RPMI8226 (cell line): ENCODE results near the gene LILRB4.
"Not testable (repeated sequence)": the region's sequence is repeated elsewhere in the genome, so short reads cannot be mapped to it uniquely, and the experiment has no call there.

ENCODE experiments used
- DNase-seq: peaks from one replicate; pipeline ENCODE4 v3.0.0-alpha.2; 2015

LILRB4 gene

GRCh38 chr19:54662730-54663129, at the start of gene LILRB4:
TSS of gene LILRB4 (plus strand) at chr19:54662985. CDS start at chr19:54663034, 49 bp downstream.
- DNase-seq = peak; percentile 45

GRCh38 chr19:54614726-54615125, 48.1 kb upstream of the LILRB4 start:
- peak; percentile 31 for DNase-seq

- DNase-seq = no peak
Measured at GRCh38 chr19:54616057-54616456, 46.7 kb upstream of the LILRB4 start.

- DNase-seq = no peak
Measured at GRCh38 chr19:54616821-54617560, 45.8 kb upstream of the LILRB4 start.

- DNase-seq = no peak
Measured at GRCh38 chr19:54620464-54620863, 42.3 kb upstream of the LILRB4 start.

GRCh38 chr19:54622431-54622830, 40.4 kb upstream of the LILRB4 start:
- no peak for DNase-seq

- DNase-seq = peak; percentile 24
Measured at GRCh38 chr19:54624234-54624633, 38.6 kb upstream of the LILRB4 start.

GRCh38 chr19:54624934-54625730, 37.7 kb upstream of the LILRB4 start:
- DNase-seq = peak; percentile 64

- DNase-seq = no peak
Measured at GRCh38 chr19:54626757-54627156, 36.0 kb upstream of the LILRB4 start.

GRCh38 chr19:54627912-54628311, 34.9 kb upstream of the LILRB4 start:
- not testable (repeated sequence) for DNase-seq

GRCh38 chr19:54630262-54630661, 32.5 kb upstream of the LILRB4 start, which contains the start of gene LILRB1:
TSS of gene LILRB1 (plus strand) at chr19:54630484. CDS start at chr19:54631074, 590 bp downstream.
- peak; percentile 33 for DNase-seq

GRCh38 chr19:54630782-54631181, 32.0 kb upstream of the LILRB4 start:
- no peak for DNase-seq

- DNase-seq = not testable (repeated sequence)
Measured at GRCh38 chr19:54631489-54632337, 31.1 kb upstream of the LILRB4 start.

- not testable (repeated sequence) for DNase-seq
Measured at GRCh38 chr19:54632517-54632916, 30.3 kb upstream of the LILRB4 start.

GRCh38 chr19:54633401-54633800, 29.4 kb upstream of the LILRB4 start:
- DNase-seq = no peak

- DNase-seq = not testable (repeated sequence)
Measured at GRCh38 chr19:54636081-54636480, 26.7 kb upstream of the LILRB4 start.

GRCh38 chr19:54638683-54639082, 24.1 kb upstream of the LILRB4 start:
- DNase-seq = no peak

- not testable (repeated sequence) for DNase-seq
Measured at GRCh38 chr19:54642953-54643352, 19.8 kb upstream of the LILRB4 start.

GRCh38 chr19:54643583-54643982, 19.2 kb upstream of the LILRB4 start:
- not testable (repeated sequence) for DNase-seq

GRCh38 chr19:54644056-54644455, 18.7 kb upstream of the LILRB4 start:
- no peak for DNase-seq

- no peak for DNase-seq
Measured at GRCh38 chr19:54646331-54646841, 16.4 kb upstream of the LILRB4 start.

- DNase-seq = peak; percentile 34
Measured at GRCh38 chr19:54648129-54648528, 14.7 kb upstream of the LILRB4 start.
